AG09309 (cell line): ENCODE results near the gene CCDC32.
A peak's percentile ranks its signal among the peaks of the same experiment; 100 is the strongest.

ENCODE experiments used
- DNase-seq: peaks from one replicate; pipeline ENCODE4 v3.0.0-alpha.2; 2010; ENCODE audit warnings: low read depth
- H3K4me3 ChIP-seq: 2 replicates; pipeline ENCODE4 v1.5.1; 2011; ENCODE audit warnings: mild to moderate bottlenecking, low read depth, low read length, moderate library complexity; ENCODE audit not compliant: control insufficient read depth
- TF ChIP-seq, protein P1 (sequence below): IDR thresholded peaks from 2 replicates; pipeline ENCODE4 v1.5.1; 2011; ENCODE audit warnings: mild to moderate bottlenecking, low read depth, low read length, inconsistent platforms; ENCODE audit not compliant: insufficient read depth, control insufficient read depth; ENCODE audit errors: missing control alignments

The CCDC32 gene

DNA sequence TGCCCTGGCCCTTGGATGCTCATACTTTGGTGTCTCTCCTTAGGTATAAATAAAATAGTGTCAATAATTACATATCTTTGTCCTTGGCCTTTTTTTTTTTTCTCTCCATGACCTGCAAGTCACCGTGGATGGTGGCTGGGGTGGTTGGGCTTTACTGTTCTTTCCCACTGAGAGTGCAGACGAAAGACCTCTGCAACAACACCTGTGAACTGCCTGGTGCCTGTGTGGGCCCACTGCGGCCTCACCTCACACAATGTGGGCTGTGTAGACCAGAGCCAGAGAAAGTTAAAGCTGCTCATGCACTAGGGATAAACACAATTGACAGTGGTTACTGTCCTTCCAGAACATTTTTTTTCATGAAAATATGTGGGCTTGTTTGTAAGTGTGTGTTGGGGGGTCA, 39.0 kb downstream of the CCDC32 start:
- no peak overlapping the region for H3K4me3 ChIP-seq
- DNase-seq: no peak
- TF ChIP-seq, protein P1, sequence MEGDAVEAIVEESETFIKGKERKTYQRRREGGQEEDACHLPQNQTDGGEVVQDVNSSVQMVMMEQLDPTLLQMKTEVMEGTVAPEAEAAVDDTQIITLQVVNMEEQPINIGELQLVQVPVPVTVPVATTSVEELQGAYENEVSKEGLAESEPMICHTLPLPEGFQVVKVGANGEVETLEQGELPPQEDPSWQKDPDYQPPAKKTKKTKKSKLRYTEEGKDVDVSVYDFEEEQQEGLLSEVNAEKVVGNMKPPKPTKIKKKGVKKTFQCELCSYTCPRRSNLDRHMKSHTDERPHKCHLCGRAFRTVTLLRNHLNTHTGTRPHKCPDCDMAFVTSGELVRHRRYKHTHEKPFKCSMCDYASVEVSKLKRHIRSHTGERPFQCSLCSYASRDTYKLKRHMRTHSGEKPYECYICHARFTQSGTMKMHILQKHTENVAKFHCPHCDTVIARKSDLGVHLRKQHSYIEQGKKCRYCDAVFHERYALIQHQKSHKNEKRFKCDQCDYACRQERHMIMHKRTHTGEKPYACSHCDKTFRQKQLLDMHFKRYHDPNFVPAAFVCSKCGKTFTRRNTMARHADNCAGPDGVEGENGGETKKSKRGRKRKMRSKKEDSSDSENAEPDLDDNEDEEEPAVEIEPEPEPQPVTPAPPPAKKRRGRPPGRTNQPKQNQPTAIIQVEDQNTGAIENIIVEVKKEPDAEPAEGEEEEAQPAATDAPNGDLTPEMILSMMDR: no peak

DNA sequence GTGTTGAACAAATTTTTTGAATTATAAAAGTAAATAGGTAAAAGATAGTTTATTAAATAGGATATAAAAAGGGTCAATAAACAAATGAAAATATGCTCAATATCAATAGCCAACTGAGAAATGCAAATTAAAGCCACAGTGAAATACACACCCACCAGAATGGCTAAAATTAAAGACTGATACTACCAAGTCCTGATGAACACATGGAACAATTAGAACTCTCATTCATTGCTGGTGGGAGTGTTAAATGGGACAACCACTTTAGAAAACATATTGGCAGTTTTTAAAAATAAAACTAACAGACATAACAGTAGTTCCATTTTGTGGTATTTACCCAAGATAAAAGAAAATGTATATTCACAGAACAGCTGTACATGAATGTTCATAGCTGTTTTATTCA, 41.2 kb downstream of the CCDC32 start:
- H3K4me3 ChIP-seq: no peak overlapping the region
- DNase-seq: no peak
- TF ChIP-seq, protein P1: no peak

- no peak for DNase-seq
- TF ChIP-seq, protein P1: no peak
- no peak overlapping the region for H3K4me3 ChIP-seq
These were observed 48.5 kb downstream of the CCDC32 start for GRCh38 chr15:40516322-40516721.

- no peak overlapping the region for H3K4me3 ChIP-seq
- TF ChIP-seq, protein P1: no peak
- DNase-seq: no peak
These were observed 51.2 kb downstream of the CCDC32 start for GRCh38 chr15:40513609-40514008.

GRCh38 chr15:40512440-40512839, 52.4 kb downstream of the CCDC32 start:
- TF ChIP-seq, protein P1: no peak
- no peak for DNase-seq
- H3K4me3 ChIP-seq: no peak overlapping the region

DNA sequence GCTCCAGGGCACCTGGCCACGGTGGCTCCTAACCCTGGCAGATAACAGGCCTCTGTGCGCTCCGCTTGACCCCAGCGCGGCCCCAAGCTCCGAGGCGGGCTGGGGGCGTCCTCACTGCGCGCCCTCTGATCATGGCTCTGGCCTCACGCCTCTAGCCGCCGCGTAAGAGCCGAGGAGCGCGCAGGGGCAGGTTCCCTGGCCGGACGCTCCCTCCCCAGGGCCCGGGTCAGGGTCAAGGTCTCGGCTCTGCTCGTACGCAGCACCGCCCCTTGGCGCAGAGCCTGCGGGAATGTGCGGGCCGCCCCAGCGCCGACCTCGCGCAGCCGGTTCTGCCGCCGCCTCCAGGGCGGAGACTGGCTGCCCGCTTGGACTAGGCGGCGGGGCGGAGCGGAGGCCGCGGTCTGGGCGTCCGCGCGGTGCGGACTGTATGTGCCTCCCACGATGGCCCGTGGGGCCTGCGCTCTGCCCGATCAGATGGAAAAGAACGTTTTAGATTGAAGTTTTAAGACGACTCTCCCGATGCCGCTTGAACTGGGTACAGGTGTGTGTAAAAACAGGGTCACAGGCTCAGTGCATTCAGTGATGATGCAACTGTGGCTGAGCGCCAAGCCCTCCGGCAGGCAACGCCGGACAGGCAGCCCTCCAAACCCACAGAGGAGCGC, 53.2 kb downstream of the CCDC32 start:
- peak overlapping the region; percentile 53 for H3K4me3 ChIP-seq
- TF ChIP-seq, protein P1: no peak
- DNase-seq: no peak
